ENCODE data around the gene MAST4.

MAST4 gene

GRCh38 chr5:66802941-66803340, 206.7 kb downstream of the MAST4 start:
- H3K4me1 ChIP-seq (ENCODE audit: control insufficient read depth, insufficient read depth, low read length): peaks cover 2% of the 10 kb centered on the region
- H3K4me2 ChIP-seq (ENCODE audit: low read length): no peak overlapping the region
- peaks cover 72% of the 10 kb centered on the region for H3K27me3 ChIP-seq (ENCODE audit: control insufficient read depth, insufficient read depth, low read length)
- no peaks in the 10 kb centered on the region for H3K36me3 ChIP-seq (ENCODE audit: insufficient read depth, low read length)
- H3K4me3 ChIP-seq (ENCODE audit: low read length): no peak overlapping the region
- no peaks in the 10 kb centered on the region for H3K9me3 ChIP-seq (replicated peaks; ENCODE audit: low read length)
- no peak overlapping the region for H3K9ac ChIP-seq (ENCODE audit: low read depth, low read length)

- Histone ChIP-seq H3K9ac (ENCODE audit: low read depth, low read length) (no peak overlapping the region), H3K36me3 (ENCODE audit: insufficient read depth, low read length) (no peaks in the 10 kb centered on the region), H3K4me3 (ENCODE audit: low read length) (no peak overlapping the region), H3K9me3 (replicated peaks; ENCODE audit: low read length) (no peaks in the 10 kb centered on the region), H3K27me3 (ENCODE audit: control insufficient read depth, insufficient read depth, low read length) (peaks cover 58% of the 10 kb centered on the region), H3K4me2 (ENCODE audit: low read length) (no peak overlapping the region), H3K4me1 (ENCODE audit: control insufficient read depth, insufficient read depth, low read length) (peaks cover 4% of the 10 kb centered on the region)
Measured at GRCh38 chr5:66805514-66806430, 209.6 kb downstream of the MAST4 start.

GRCh38 chr5:66807743-66808142, 211.6 kb downstream of the MAST4 start:
- H3K4me2 ChIP-seq (ENCODE audit: low read length): peak overlapping the region; percentile 24
- no peaks in the 10 kb centered on the region for H3K36me3 ChIP-seq (ENCODE audit: insufficient read depth, low read length)
- no peaks in the 10 kb centered on the region for H3K9me3 ChIP-seq (replicated peaks; ENCODE audit: low read length)
- peaks cover 4% of the 10 kb centered on the region for H3K4me1 ChIP-seq (ENCODE audit: control insufficient read depth, insufficient read depth, low read length)
- H3K27me3 ChIP-seq (ENCODE audit: control insufficient read depth, insufficient read depth, low read length): peaks cover 41% of the 10 kb centered on the region
- H3K9ac ChIP-seq (ENCODE audit: low read depth, low read length): no peak overlapping the region
- H3K4me3 ChIP-seq (ENCODE audit: low read length): no peak overlapping the region

- Histone ChIP-seq H3K4me1 (ENCODE audit: control insufficient read depth, insufficient read depth, low read length) (peaks cover 4% of the 10 kb centered on the region), H3K9ac (ENCODE audit: low read depth, low read length) (no peak overlapping the region), H3K36me3 (ENCODE audit: insufficient read depth, low read length) (no peaks in the 10 kb centered on the region), H3K9me3 (replicated peaks; ENCODE audit: low read length) (no peaks in the 10 kb centered on the region), H3K4me2 (ENCODE audit: low read length) (no peak overlapping the region), H3K27me3 (ENCODE audit: control insufficient read depth, insufficient read depth, low read length) (peaks cover 35% of the 10 kb centered on the region), H3K4me3 (ENCODE audit: low read length) (no peak overlapping the region)
Measured at GRCh38 chr5:66808663-66809062, 212.5 kb downstream of the MAST4 start.

DNA sequence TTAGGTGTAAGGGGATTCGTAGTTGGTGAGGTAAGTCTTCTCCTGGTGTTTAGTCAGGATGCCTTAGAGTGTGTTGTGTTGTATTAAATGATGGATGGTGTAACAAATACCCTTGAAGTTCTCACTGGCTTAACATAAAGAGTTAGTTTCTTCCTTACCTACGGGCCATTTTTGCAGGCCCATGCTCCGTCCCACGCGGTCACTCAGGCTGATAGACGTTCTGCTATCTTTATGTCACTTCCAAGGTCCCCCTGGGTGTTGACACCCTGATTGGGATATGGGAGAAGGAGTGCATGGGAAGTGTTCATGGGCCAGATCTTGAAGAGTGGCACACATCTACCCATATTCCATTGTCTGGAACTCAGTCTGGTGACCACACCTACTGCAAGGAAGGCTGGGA, 214.0 kb downstream of the MAST4 start:
- Histone ChIP-seq H3K27me3 (ENCODE audit: control insufficient read depth, insufficient read depth, low read length) (peaks cover 25% of the 10 kb centered on the region), H3K4me2 (ENCODE audit: low read length) (no peak overlapping the region), H3K4me1 (ENCODE audit: control insufficient read depth, insufficient read depth, low read length) (peaks cover 4% of the 10 kb centered on the region), H3K36me3 (ENCODE audit: insufficient read depth, low read length) (no peaks in the 10 kb centered on the region), H3K4me3 (ENCODE audit: low read length) (no peak overlapping the region), H3K9ac (ENCODE audit: low read depth, low read length) (no peak overlapping the region), H3K9me3 (replicated peaks; ENCODE audit: low read length) (no peaks in the 10 kb centered on the region)

DNA sequence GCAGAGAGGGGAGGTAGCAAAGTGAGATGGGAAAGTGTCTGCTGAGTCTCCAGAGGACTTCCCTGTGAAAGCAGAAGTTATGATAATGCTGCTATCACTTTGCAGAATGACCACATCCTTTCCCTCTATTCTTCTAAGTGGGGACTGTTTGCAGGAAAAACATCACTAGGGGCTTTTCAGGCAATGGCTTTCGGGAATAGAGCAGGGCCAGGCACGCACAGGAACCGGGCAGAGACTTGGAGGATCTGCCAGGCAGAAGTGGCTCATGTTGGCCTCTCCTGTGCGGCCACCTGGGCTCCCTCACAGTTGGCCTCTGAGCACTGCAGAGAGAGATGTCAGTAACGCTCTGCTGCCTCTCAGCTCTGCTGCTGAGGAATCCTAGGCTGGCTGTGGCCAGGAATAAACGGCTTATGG, 214.7 kb downstream of the MAST4 start:
- no peaks in the 10 kb centered on the region for H3K9me3 ChIP-seq (replicated peaks; ENCODE audit: low read length)
- H3K9ac ChIP-seq (ENCODE audit: low read depth, low read length): no peak overlapping the region
- no peaks in the 10 kb centered on the region for H3K36me3 ChIP-seq (ENCODE audit: insufficient read depth, low read length)
- H3K4me1 ChIP-seq (ENCODE audit: control insufficient read depth, insufficient read depth, low read length): peaks cover 4% of the 10 kb centered on the region
- no peak overlapping the region for H3K4me2 ChIP-seq (ENCODE audit: low read length)
- no peak overlapping the region for H3K4me3 ChIP-seq (ENCODE audit: low read length)
- H3K27me3 ChIP-seq (ENCODE audit: control insufficient read depth, insufficient read depth, low read length): peaks cover 18% of the 10 kb centered on the region

GRCh38 chr5:66812291-66812690, 216.1 kb downstream of the MAST4 start:
- H3K4me1 ChIP-seq (ENCODE audit: control insufficient read depth, insufficient read depth, low read length): peaks cover 4% of the 10 kb centered on the region
- no peaks in the 10 kb centered on the region for H3K9me3 ChIP-seq (replicated peaks; ENCODE audit: low read length)
- H3K27me3 ChIP-seq (ENCODE audit: control insufficient read depth, insufficient read depth, low read length): peaks cover 9% of the 10 kb centered on the region
- H3K36me3 ChIP-seq (ENCODE audit: insufficient read depth, low read length): no peaks in the 10 kb centered on the region
- no peak overlapping the region for H3K4me2 ChIP-seq (ENCODE audit: low read length)
- no peak overlapping the region for H3K9ac ChIP-seq (ENCODE audit: low read depth, low read length)
- H3K4me3 ChIP-seq (ENCODE audit: low read length): no peak overlapping the region

- peaks cover 9% of the 10 kb centered on the region for H3K27me3 ChIP-seq (ENCODE audit: control insufficient read depth, insufficient read depth, low read length)
- H3K36me3 ChIP-seq (ENCODE audit: insufficient read depth, low read length): no peaks in the 10 kb centered on the region
- no peaks in the 10 kb centered on the region for H3K4me1 ChIP-seq (ENCODE audit: control insufficient read depth, insufficient read depth, low read length)
- H3K9ac ChIP-seq (ENCODE audit: low read depth, low read length): no peak overlapping the region
- H3K4me3 ChIP-seq (ENCODE audit: low read length): no peak overlapping the region
- H3K9me3 ChIP-seq (replicated peaks; ENCODE audit: low read length): no peaks in the 10 kb centered on the region
- no peak overlapping the region for H3K4me2 ChIP-seq (ENCODE audit: low read length)
Measured at GRCh38 chr5:66813306-66813705, 217.1 kb downstream of the MAST4 start.

GRCh38 chr5:66814146-66814991, 218.2 kb downstream of the MAST4 start:
- H3K27me3 ChIP-seq (ENCODE audit: control insufficient read depth, insufficient read depth, low read length): peaks cover 3% of the 10 kb centered on the region
- H3K4me2 ChIP-seq (ENCODE audit: low read length): no peak overlapping the region
- H3K4me1 ChIP-seq (ENCODE audit: control insufficient read depth, insufficient read depth, low read length): no peaks in the 10 kb centered on the region
- no peak overlapping the region for H3K9ac ChIP-seq (ENCODE audit: low read depth, low read length)
- no peaks in the 10 kb centered on the region for H3K36me3 ChIP-seq (ENCODE audit: insufficient read depth, low read length)
- H3K9me3 ChIP-seq (replicated peaks; ENCODE audit: low read length): no peaks in the 10 kb centered on the region
- H3K4me3 ChIP-seq (ENCODE audit: low read length): no peak overlapping the region

- Histone ChIP-seq H3K4me2 (ENCODE audit: low read length) (no peak overlapping the region), H3K4me3 (ENCODE audit: low read length) (no peak overlapping the region), H3K36me3 (ENCODE audit: insufficient read depth, low read length) (no peaks in the 10 kb centered on the region), H3K9me3 (replicated peaks; ENCODE audit: low read length) (no peaks in the 10 kb centered on the region), H3K4me1 (ENCODE audit: control insufficient read depth, insufficient read depth, low read length) (no peaks in the 10 kb centered on the region), H3K9ac (ENCODE audit: low read depth, low read length) (no peak overlapping the region), H3K27me3 (ENCODE audit: control insufficient read depth, insufficient read depth, low read length) (no peaks in the 10 kb centered on the region)
Measured at GRCh38 chr5:66818304-66818934, 222.2 kb downstream of the MAST4 start.

- Histone ChIP-seq H3K4me2 (ENCODE audit: low read length) (no peak overlapping the region), H3K4me3 (ENCODE audit: low read length) (no peak overlapping the region), H3K27me3 (ENCODE audit: control insufficient read depth, insufficient read depth, low read length) (no peaks in the 10 kb centered on the region), H3K36me3 (ENCODE audit: insufficient read depth, low read length) (no peaks in the 10 kb centered on the region), H3K9ac (ENCODE audit: low read depth, low read length) (no peak overlapping the region), H3K9me3 (replicated peaks; ENCODE audit: low read length) (no peaks in the 10 kb centered on the region), H3K4me1 (ENCODE audit: control insufficient read depth, insufficient read depth, low read length) (no peaks in the 10 kb centered on the region)
Measured at GRCh38 chr5:66818935-66819328, 222.7 kb downstream of the MAST4 start.
